GM18867 (cell line): ENCODE results near the gene R3HDM2.

ENCODE experiments used
- ATAC-seq: cut with Tn5 transposase; IDR thresholded peaks from one replicate; pipeline ENCODE4 v1.9.1; 2021; ENCODE audit warnings: mild to moderate bottlenecking, moderate library complexity; ENCODE audit not compliant: unreplicated experiment

The R3HDM2 gene

DNA sequence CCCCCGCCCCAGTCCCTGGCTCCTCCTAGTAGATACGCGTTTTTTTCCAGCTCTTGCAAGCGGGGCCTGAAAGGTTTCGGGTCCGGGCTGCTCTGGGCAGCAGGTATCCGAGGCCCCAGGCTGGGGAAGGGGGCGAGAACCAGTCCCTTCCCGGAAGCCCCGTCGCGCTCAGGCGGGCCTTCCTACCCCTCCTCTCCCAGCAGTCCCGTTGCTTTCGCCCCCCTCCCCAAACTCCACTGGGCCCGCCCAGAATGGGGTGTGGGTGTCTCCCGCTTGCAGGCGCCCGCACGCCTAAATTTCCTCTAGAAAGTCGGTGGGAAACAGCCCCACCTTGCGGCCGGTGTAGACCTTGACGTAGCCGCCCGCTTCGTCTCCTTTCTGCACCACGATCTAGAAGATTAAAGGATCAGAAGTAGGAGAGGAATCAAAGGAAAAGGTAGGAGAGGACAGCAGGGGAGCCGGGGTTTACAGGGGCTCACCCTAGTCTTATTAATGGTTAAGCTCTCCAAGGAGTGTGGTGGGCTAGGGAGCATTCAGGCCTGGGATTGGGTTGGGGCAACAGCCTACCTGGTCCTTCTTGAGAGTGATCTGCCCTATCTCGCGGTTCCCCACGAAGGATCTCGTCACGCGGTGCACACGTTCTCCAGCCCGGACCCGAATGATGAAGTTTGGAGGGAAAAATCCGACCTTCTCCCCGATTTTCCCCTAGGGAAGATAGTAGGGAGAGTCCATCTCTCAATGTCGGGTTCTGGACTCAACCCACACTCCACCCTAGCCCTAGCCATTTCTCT lies 187.1 kb downstream of the R3HDM2 start:
- no peak for ATAC-seq

DNA sequence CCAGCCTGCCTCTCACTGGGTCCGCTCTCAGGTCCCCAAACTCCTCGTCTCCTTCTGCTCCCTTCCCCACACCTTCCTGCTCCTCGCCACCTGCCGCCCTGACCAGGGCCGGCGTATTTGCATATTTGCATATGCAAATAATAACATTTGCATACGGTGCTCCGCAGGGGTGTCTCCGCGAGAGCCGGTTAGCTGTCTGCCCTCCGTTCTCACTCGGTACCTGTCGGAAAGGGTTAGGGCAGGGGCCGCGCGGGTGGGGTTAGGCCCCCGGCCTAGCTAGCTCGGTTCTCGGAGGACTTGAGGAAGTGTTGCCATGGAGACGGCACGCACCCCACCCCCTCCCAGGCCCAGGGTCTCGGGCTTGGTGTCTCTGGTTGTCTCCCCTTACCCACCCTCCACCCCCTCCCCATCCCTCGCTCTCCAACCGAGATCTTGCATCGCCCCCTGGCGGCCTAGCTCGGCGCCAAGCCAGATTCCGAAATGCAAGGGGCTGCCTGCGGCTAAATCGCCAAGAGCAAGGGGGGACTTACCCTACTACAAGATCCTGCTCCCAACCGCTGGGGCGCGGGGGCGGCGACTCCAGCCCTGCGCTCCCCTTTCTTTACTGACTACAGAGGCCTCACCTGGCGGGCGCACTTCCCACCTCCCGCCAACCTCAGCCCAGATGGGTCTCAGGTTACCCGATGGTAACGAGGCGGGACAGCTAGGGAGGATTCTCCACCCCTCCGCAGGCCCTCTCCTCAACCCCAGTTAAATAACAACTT lies 188.0 kb downstream of the R3HDM2 start:
- ATAC-seq: peak; percentile 40

DNA sequence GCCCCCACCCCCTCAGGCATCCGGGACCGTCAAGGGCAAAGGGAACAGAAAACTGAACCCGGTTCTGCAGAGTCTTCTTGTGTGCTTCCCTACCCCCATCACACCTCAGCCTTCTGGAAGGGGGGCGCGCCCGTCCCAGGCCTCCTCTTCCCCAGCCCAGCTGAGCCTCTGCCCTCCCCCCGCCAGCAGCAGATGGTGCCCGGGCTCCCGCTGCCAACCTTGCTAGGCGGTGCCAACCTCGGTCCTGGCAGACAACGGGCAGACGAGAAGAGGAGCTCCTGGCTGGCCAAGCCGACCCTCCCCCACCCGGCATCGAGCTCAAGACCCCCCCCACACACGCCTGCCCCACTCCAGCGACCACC lies 188.5 kb downstream of the R3HDM2 start:
- ATAC-seq: no peak

DNA sequence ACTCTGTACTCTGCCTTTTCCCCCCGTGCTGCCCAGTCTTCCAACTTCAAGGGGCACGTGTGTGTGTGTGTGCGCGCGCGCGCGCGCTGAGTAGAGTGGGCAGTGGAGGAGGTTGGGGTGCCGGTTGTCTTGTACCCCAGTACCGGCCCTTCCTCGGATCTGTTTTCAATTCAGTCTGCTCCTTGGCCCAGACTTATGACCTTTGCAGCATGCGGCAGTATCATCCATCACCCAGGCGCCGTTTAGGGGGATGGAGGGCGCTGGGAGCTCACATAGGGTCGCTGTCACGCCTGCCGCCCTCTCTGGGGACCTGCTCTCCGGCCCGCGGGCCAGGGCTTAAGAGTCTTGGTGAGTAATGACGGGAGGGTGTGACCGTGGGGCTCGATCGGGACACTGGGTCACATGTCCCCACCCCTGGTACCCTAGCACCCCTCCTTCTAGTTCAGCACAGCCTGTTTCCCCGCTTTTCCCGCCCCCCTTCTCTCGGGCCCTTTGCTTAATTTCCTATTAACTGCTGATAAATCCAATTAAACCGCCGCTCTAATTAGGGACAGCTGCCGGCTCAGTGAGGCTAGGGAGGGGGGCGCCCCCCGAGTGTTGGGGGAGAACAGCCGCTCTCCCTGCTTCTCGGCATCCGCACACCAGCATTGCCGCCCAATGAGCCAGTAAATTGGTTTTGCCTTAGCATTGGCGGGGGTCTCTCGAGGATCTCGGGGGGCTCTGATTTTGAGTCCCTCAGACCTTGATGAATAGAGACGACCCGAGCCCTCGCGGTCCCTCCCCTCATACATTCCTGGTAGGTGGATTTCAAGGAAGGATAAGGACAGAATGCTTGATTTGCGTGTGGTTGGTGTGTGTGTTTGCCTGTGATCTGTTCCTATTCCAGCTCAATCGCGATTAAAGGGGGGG lies 189.2 kb downstream of the R3HDM2 start:
- ATAC-seq: no peak

DNA sequence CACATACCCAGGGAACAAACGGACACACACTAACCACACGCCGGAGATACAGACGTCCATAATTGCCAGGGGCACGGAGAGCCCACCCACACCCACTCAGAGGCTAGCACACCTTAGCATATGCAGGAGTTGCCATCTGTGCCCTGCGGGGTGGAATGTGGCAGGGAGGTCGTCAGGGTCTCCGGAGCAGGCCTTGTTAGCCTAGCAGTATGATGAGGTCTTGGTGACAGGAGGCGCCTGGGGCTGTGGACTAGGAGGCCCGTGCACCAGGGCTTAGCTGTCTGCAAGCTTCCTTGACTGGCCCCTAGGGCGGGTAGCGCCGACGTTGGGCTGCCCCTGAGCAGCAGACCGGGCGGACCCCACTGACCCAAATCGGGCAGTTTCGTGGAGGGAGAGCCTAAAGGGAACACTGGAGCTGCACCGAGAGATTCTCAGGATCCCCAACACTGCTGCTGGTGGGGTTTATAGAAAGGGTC lies 189.9 kb downstream of the R3HDM2 start:
- no peak for ATAC-seq

DNA sequence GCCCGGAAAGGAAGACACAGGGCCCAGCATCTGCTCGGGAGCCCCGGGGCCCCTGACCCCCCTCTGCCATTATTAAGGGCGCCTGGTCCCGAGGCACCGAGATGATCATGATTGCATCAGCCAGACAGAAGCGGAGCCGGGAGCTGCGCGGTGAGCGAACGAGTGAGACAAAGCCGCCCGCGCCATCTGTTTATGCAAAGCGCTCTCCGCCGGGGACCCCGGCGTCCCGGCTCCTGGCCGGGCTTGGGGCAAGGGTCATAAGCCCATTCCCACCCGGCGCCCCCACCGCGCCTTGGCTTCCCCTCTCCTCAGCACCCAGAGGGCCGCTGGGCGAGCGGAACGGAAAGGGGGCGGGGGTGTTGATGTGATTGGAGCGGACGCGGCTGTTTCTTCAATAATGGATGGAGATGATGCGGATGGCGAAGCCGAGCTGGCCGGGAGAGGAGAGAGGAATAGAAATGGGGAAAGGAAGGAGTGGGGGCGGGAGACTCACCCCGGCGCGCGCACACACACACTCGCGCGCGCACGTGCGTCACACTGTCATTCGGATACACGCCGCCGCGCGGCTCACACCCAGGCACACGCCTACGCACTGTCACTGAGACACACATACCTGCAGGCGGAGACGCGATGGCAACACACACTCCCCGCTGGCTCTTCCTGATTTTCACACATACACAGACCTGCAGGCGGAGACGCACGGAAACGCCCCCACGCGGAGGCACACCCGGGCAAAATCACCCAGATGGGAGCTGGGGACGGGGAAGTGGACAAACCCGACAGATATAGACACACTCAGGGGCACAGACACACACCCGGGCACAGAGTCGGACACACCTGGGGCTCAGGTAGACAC lies 190.5 kb downstream of the R3HDM2 start:
- peak; percentile 31 for ATAC-seq

DNA sequence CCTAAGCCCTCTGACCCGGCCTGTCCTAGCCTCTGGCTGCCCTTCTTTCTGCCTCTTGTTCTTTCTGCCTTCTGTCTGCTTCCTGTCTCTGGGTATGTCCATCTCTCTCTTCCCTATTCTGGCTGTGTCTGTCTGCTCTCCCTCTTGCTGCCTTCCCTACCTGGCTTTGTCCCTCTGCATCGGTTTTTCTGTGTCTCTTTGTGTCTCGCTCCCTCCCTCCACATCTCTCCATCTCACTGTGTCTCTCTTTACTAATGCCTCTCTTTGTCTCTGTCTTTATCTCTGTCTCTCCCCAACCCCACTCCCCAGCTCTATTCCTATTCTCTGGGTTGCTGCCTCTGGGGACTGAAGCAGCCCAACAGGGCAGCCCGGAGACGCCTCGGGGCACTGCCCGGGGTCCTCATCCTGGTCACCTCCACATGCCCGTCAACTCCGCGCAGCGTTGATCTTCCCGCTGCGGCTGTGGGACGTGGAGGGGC lies 191.2 kb downstream of the R3HDM2 start:
- no peak for ATAC-seq

DNA sequence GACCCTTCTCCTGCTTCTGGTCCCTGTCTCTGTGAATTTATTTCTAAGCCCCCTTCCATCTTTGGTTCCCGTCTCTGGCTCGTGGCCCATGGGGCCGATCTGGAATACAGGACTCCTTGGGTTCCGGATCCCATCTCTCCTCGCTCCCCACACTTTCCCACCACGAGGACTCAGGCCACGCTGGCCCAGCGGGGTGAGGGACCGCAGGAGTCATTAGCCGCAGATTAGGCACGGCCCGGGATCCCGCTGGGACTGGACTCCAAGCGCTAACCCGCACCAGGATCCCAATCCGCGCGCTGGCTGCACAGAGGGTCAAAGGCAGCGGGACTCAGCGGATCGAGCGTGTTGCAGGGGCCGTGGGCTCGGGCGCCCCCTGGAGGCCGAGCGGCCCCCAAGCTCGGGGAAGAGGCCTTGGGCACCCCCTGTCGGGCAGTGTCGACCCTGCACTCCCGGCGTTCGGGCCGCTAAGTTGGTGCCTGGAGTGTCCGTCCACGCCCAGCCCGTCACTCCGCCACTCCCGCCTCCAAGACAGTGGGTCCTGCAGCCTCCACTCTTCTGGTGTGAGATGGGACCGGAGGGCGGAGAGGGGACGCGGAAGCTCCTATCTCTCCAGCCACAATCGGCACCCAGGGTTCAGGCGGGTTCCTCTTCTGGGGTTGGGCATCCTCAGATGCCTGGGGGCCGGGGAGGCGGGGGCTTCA lies 191.8 kb downstream of the R3HDM2 start:
- ATAC-seq: peak; percentile 47

DNA sequence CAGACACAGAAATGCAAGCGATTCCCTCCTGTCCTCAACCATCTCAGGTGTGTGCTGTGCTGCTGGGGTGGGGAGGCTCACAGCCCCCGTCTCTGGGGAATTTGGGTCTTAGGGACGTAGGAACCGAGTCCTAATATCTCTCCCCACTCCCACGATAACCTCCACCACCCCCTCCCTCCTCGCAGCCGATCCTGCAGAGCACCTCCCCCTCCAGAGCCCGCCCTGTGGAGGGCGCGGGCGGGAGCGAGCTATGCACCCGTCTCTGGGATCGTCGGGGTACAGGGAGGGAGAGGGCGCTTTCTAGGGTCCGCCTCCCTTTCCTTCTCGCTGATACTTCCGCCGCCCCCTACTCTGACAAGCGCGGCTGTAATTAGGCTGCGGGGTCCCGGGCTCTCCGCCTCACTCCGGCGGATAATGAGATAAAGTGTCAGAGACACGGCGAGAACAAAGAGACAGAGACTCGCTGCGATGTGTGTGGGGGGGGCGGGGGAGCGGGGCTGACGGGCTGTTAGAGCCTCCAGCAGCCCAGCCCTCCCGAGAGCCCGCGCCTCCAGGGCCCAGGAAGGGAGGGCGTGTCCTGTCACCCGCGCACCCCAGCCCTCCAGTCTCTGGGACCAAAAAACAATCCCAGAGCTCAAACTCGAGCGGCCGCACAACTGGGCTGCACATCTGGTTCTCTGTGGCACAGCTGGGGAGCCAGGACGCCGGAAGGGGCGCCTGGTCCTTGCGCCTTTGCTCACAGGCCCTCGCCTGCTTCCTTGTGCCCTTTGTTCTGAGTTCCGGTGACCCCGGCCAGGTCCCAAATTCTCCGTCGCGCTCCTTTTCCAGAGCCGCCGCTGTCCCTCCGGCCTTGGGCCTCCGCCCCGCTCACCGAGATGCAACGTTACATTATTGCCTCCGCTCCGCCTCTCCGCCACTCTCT lies 192.7 kb downstream of the R3HDM2 start:
- no peak for ATAC-seq

DNA sequence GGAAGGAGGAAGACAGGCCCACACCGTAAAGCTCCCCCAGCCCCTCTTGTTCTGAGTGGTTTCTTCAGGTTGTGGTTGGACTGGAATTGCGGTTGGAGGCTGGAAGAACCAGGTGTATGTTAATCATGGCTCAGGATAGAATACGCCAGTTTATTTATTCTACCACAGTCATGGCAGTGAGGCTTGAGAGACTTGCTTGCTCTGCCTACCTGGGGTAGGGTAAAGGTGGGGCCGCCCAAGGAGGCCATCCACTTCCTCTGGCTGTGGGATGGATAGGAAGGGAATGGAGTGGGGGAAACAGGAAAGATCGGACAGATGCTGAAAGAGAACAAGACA lies 193.3 kb downstream of the R3HDM2 start:
- ATAC-seq: no peak

DNA sequence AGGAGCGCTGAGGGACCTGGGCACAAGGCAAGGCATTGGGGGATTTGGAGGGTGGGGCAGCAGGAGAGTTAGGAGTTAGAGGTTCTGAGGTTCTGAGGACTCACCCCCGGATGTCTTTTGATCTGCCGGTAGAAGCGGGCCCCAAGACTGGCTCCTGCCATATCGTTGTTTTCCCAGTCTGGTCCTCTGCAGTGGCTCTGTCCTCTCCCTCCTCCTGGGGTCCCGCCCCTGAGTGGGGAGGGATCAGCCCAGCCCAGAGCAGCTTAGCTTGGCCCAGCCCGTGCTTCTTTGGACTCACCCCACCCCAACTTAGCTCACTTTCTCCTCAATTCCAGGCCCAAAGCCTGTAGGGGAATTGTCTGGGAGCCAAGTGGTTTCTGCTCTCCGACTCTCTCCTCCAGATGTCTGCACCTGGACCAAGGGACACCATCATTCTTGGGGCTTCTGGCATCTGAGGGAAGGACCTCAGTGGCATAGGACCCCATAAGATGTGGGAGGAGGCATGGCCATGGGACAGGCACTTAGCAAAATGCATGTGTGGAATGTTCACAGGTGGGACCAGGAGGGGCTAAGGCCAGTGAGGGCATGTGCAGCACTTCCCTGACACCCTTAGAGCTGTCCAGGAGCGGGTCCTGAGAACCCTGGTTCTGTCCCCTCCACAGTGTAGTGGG lies 193.8 kb downstream of the R3HDM2 start:
- ATAC-seq: no peak

DNA sequence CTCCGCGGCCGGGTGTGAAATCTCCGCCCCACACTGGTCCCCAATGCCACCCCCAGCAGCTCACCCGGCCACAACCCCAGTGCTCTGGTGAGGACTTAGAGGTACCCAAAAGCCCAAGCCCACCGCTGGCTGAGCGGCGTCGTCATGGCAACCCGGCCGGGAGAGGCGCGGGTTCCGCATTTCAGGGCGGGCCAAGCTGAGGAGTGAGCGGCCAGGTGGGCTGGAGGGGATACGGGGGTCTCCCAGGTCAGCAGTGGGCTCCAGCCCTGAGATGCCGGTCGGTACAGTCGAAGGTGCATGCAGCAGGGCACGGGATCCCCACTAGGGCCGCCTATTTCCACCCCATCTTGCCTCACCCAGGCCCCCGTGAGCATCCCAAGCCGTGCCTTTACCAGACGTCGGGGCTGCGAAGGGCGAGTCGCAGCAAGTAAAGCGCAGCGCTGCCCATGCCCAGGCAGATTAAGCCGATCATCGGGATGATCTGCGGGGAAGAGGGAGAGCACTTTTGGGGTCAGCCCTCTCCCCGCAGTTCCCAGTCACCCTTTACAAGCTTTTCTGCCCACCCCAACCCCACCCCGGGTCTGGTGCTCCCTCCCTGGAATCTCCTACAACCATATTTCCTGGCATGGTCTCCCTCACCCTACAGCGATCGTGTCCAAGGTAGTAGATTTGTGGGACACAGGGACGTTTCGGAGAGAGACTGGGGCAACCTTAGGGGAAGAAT lies 194.5 kb downstream of the R3HDM2 start:
- no peak for ATAC-seq

DNA sequence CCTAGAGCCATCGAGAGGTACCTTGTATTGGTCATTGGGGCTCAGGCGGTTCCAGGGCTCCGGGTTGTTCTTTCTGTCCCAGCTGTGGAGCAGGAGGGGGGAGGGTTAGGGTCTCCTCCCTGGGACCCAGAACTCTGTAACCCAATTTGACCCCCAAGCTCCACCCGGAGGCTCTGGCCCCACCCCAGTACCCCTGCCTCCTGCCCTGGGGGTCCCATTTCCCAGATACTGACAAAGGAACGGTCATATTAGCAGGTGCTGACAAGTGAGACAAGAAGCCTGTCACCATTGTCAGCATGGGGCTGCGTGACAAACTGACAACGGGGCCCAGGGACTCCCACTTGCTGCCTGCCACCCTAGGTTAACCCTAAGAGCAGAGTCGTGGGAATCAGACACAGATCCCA lies 195.1 kb downstream of the R3HDM2 start:
- ATAC-seq: no peak

DNA sequence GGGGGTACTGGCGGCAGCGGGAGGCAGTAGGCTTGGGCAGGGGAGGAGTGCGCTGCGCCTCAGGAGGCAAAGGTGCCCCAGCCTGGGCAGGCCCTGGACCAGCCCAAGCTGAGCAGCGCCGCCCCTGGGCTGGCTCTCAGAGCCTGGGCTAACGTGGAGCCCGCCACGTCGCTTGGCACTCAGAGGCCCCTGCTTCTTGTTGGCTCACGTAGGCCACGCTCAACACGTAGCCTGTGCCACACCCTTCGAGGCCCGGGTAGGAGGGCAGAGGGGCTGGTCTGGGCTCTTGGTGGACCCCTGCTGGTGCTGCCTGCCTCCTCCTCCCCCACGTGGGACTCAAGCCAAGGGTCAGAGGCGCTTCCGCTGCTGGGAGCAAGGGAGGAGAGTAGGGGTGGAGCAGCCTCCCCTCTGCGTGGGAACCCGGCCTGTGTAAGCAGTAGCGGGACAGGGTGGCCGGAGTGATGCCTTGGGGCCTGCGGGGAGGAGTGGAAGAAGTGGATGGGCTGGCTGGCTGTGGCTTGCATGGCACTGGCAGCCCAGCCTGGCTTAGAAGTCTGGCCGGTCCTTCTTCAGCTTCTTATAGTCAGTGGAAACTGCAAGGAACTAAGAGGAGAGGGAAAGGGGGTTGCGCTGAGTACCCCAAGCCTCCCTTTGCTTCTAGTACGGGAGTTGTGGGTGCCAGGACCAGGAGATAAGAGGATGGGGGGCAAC lies 195.7 kb downstream of the R3HDM2 start:
- no peak for ATAC-seq

DNA sequence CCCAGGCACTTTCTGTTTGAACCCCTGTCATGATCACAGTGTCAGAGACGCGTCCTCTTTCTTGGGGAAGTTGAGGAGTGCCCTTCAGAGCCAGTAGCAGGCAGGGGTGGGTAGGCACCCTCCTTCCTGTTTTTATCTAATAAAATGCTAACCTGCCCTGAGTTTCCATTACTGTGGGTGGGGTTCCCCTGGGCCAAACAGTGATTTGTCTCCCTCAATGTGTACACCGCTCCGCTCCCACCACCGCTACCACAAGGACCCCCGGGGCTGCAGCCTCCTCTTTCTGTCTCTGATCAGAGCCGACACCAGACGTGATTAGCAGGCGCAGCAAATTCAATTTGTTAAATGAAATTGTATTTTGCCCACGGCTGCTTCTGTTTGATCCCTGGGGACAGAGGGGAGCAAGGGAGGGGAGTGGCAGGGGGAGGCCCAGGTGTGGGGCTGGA lies 196.2 kb downstream of the R3HDM2 start:
- ATAC-seq: no peak

DNA sequence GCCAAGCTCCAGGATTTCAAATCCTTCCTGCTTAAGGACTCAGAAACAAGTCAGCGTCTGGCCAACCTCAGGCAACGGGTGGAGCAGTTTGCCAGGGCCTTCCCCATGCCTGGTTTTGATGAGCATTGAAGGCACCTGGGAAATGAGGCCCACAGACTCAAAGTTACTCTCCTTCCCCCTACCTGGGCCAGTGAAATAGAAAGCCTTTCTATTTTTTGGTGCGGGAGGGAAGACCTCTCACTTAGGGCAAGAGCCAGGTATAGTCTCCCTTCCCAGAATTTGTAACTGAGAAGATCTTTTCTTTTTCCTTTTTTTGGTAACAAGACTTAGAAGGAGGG lies 196.6 kb downstream of the R3HDM2 start:
- no peak for ATAC-seq
